K562 (cell line): ENCODE measurements around the gene LCE1A. TPM values are rescaled to one million over a fixed set of nuclear protein-coding genes. Genes with fewer than 3 reads are reported as not detected.

ENCODE experiments used
- NFYB ChIP-seq: IDR thresholded peaks from 2 replicates; pipeline ENCODE4 v1.6.1; 2011; ENCODE audit warnings: mild to moderate bottlenecking, moderate library complexity; ENCODE audit not compliant: insufficient read length; ENCODE audit errors: extremely low read depth
- ZMIZ1 ChIP-seq, 2 experiments: fragments of 150-350 bp in 1 of 2; IDR thresholded peaks; 2 replicates each; pipeline ENCODE4 v1.6.1; 2012 to 2016; ENCODE audit warnings: low read depth in 2 of 2, low read length in 2 of 2, mild to moderate bottlenecking in 1 of 2, moderate library complexity in 1 of 2
- polyA plus RNA-seq, 8 experiments: library from polyadenylated mRNA; depleted of rRNA in 4 of 8; stranded (reverse) in 5 of 8; unstranded in 3 of 8; fragments of >200 nt; fragmentation: Nextera tagmentation in 2 of 8; fragmentation: Illumina TruSeq in 1 of 8; extraction: Ambion mirVana in 2 of 8; extraction: Trizol in 1 of 8; gene quantifications; 2 replicates each; pipeline versions ENCODE4 v1.2.1 to v1.2.3, GENCODE V29; 2011 to 2014; ENCODE audit warnings: inconsistent platforms in 1 of 8, missing spikeins in 1 of 8
- total RNA-seq, 7 experiments: library from RNA; depleted of rRNA in 6 of 7; stranded (reverse); fragments of >200 nt in 6 of 7; fragmentation: Illumina TruSeq in 2 of 7; extraction: Trizol in 2 of 7; gene quantifications; 2 replicates each; pipeline versions ENCODE4 v1.2.1 to v1.2.3, GENCODE V29; 2011 to 2021; ENCODE audit warnings: low replicate concordance in 1 of 7
- TF ChIP-seq, protein P1 (sequence below): fragments of 200-800 bp; sonication (Bioruptor generic); IDR thresholded peaks from 2 replicates; pipeline ENCODE4 v1.6.1; 2016; ENCODE audit warnings: missing genetic modification characterization, missing compliant biosample characterization

LCE1A gene
- total and polyA plus RNA-seq, 9 of the 15 experiments (the other 6 are each of a cell fraction or from before 2014, with no cell fraction given), result not detected

- TF ChIP-seq, protein P1, sequence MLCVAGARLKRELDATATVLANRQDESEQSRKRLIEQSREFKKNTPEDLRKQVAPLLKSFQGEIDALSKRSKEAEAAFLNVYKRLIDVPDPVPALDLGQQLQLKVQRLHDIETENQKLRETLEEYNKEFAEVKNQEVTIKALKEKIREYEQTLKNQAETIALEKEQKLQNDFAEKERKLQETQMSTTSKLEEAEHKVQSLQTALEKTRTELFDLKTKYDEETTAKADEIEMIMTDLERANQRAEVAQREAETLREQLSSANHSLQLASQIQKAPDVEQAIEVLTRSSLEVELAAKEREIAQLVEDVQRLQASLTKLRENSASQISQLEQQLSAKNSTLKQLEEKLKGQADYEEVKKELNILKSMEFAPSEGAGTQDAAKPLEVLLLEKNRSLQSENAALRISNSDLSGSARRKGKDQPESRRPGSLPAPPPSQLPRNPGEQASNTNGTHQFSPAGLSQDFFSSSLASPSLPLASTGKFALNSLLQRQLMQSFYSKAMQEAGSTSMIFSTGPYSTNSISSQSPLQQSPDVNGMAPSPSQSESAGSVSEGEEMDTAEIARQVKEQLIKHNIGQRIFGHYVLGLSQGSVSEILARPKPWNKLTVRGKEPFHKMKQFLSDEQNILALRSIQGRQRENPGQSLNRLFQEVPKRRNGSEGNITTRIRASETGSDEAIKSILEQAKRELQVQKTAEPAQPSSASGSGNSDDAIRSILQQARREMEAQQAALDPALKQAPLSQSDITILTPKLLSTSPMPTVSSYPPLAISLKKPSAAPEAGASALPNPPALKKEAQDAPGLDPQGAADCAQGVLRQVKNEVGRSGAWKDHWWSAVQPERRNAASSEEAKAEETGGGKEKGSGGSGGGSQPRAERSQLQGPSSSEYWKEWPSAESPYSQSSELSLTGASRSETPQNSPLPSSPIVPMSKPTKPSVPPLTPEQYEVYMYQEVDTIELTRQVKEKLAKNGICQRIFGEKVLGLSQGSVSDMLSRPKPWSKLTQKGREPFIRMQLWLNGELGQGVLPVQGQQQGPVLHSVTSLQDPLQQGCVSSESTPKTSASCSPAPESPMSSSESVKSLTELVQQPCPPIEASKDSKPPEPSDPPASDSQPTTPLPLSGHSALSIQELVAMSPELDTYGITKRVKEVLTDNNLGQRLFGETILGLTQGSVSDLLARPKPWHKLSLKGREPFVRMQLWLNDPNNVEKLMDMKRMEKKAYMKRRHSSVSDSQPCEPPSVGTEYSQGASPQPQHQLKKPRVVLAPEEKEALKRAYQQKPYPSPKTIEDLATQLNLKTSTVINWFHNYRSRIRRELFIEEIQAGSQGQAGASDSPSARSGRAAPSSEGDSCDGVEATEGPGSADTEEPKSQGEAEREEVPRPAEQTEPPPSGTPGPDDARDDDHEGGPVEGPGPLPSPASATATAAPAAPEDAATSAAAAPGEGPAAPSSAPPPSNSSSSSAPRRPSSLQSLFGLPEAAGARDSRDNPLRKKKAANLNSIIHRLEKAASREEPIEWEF (CRISPR knock-in tag), result no peak
- TF ChIP-seq NFYB, result no peak
- TF ChIP-seq ZMIZ1 (IDR thresholded peaks at IDR 0.05; ENCODE audit: low read depth in 2 of 2, low read length in 2 of 2), result no peak
- TF ChIP-seq, all 486 proteins: peak for 0
Measured at GRCh38 chr1:152786077-152786476, 41.2 kb upstream of the LCE1A start, which contains the start of gene LCE1E (continued).
